GM10847 (cell line): ENCODE measurements around the gene CDC42SE2.

Experiments
- POLR2A ChIP-seq: IDR thresholded peaks from 2 replicates; pipeline ENCODE4 v1.6.1; 2011; ENCODE audit not compliant: insufficient read length; ENCODE audit errors: extremely low read depth

Gene CDC42SE2

DNA sequence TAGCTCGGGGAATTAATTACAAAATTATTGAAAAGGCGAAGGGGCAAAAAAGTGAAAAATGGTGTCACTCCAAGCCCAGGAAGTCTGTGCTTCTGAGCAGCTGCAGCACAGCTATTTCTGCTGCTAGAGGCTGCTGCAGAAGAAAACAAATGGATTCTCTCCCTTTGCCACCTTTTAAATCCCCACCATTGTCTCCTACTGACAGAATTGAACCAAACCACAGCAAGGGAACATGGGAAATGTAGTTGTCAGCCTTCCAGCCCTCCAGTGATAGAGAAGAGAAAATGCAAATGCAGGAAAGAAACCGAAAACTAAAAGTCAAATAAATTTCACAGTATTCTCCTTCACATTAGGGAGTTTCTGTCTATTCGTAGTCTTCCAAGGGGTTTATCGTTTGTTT is 33.4 kb upstream of the CDC42SE2 start:
- TF ChIP-seq POLR2A = no peak

GRCh38 chr5:131239686-131240085 is 24.2 kb upstream of the CDC42SE2 start:
- no peak for TF ChIP-seq POLR2A

- TF ChIP-seq POLR2A = no peak
These were observed 21.1 kb upstream of the CDC42SE2 start for GRCh38 chr5:131242728-131243255.

DNA sequence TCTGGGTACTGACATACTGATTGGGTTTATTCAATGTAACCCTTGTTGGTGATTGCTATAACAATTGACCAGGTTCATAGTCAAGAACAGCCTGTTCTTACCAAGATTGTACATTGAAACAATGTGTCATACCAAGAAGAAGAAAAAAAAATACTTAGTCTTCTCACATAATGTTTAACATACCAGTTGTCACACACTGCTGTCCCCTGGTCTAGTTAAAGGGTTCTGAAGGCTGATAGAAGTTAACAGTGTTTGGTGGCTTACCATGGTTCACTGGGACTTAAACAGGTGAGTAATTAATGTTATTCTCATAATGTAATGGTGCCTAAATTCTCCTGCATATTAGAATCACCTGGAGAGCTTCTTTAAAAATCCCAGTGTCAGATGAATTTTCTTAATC is 18.5 kb upstream of the CDC42SE2 start:
- TF ChIP-seq POLR2A = no peak

DNA sequence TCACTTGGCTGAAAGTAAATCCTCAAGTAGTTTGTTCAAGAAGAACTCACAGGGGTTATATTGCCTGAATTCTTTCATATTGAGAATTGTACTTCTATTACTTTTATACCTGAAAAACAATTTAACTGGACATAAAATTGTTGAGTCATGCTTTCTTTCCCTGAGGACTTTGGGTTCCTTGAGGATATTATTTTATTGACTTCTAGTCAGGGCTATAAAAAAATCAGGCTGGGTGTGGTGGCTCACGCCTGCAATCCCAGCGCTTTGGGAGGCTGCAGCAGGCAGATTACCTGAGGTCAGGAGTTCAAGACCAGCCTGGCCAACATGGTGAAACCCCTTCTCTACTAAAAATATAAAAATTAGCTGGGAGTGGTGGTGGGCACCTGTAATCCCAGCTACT is 17.9 kb upstream of the CDC42SE2 start:
- no peak for TF ChIP-seq POLR2A

GRCh38 chr5:131246504-131246903 is 17.3 kb upstream of the CDC42SE2 start:
- TF ChIP-seq POLR2A = no peak

DNA sequence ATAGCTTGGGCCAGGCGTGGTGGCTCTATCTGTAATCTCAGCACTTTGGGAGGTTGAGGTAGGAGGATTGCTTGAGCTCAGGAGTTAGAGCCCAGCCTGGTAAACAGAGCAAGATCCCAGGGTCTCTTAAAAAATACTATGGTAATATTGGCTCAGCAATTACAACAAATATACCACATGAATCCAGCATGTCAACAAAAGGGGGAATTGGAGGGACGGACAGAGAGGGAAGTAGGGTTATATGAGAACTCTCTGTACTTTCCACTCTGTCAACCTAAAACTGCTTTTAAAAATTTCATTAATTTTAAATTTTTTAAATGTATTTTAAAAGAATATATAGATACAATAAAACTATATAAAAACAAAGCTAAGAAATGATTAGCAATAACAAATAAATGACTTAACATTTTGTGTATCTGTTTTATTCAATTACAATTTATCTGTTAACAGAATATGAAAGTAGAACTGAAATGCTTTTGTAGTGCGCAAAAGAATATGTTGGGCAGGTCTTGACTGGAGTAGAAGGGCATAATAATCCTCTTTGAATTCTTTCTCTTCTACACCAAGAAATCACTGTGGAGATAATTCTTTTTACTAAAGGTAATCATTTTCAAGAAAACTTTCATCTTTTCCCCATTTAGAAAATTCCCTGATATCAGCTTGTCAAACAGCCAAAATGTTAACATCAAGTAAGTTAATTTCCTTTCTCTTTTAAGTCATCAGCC is 12.9 kb upstream of the CDC42SE2 start:
- TF ChIP-seq POLR2A = no peak

DNA sequence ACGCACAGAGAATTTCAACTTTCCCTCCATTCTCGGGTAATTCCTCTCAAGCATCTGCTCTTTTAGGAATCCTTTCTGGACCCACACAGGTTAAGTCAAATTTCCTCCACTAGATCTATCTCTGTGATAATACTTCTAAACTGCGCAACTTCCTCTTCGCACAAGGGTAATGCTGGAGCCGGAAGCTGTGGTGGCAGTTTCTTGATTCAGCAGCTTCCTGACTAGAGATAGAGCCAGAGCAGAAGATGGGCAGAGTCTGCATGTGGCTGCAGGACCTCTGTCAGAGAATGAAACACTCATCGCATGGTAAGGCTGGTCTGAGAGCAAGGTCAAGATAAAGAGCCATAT is 11.1 kb upstream of the CDC42SE2 start:
- no peak for TF ChIP-seq POLR2A

DNA sequence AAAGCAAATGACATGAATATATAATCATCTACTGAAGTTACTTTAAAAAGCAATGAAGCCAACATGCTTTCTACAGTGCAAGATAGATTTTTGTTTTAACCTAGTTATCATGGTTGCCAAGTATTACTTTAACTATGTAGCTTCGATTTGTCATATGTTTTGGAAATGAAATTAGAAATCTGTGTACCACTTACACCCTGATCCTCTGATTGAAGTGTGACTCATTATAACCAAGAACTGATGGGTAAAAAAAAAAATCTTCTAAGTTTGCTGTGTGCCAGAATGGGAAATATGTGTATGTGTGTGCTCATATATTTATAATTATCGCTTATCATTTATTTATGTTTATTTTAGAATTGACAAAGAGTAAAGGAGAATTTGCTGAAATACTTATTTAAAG is 9.1 kb upstream of the CDC42SE2 start:
- no peak for TF ChIP-seq POLR2A

- no peak for TF ChIP-seq POLR2A
These were observed 7.4 kb upstream of the CDC42SE2 start for GRCh38 chr5:131256507-131256823.

DNA sequence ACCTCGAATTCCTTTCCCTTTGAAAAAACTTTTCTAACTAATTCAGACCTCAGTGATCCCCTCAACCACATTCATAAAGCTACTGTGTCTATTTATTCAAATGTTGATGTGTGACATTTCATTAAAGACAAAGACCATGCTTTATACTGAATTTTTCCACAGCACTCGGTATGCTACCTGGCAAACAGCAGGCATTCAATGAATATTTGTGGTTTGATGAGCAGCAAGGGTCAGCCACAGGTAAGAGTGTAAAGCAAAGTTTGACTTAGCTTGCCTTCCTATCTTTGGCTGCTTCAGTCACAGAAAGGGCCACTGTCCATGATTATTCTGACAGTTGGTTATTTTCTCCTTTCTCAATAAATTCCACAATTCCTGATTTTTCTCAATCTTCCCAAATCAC is 5.1 kb upstream of the CDC42SE2 start:
- no peak for TF ChIP-seq POLR2A

DNA sequence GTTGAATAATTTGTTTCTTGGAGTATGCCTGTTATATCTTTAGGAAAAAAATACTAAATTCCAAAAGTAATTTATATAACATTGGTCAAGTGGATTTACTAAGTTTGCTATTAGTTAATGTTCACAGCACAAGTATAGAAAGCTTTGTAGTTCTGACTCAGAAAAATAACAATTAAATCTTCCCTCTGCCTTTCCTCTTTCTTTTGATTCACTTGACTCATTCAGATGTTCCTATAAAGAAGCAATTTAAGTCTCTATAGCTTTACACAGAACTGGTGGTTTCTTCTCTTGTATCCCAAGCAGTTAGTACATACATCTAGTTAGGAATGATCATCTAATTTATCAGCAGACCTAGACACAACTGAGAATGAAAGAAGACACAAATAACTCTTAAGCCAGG is 4.5 kb upstream of the CDC42SE2 start:
- no peak for TF ChIP-seq POLR2A

GRCh38 chr5:131260895-131261294 is 3.0 kb upstream of the CDC42SE2 start:
- TF ChIP-seq POLR2A = no peak

DNA sequence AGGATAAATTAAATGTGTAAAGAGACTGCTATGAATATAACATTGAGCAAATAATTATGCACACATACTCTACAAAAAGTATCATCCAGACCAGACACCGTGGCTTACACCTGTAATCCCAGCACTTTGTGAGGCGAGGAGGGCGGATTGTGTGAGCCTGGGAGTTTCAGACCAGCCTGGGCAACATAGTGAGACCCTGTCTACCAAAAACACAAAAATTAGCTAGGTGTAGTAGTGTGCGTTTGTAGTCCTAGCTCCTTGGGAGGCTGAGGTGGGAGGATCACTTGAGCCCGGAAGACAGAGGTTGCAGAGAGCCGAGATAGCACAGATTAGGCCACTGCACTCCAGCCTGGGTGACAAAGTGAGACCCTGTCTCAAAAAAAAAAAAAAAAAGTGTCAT is 2.4 kb upstream of the CDC42SE2 start:
- TF ChIP-seq POLR2A = no peak

GRCh38 chr5:131262953-131263541 is 806 bp upstream of the CDC42SE2 start:
- no peak for TF ChIP-seq POLR2A

- TF ChIP-seq POLR2A = no peak
These were observed 722 bp downstream of the CDC42SE2 start for GRCh38 chr5:131264451-131265099.

- TF ChIP-seq POLR2A = no peak
These were observed 1.5 kb downstream of the CDC42SE2 start for GRCh38 chr5:131265311-131265803.
